Right ventricle myocardium superior (tissue), 1 donor: ENCODE data around the gene STARD10. TPM values are rescaled to one million over a fixed set of nuclear protein-coding genes. Genes with fewer than 3 reads are reported as not detected.

Source experiments
- ATAC-seq: fragments of 200-7000 bp; cut with Tn5 transposase; one replicate; pipeline ENCODE4 v1.9.1; 2020; ENCODE audit warnings: mild to moderate bottlenecking; ENCODE audit not compliant: poor library complexity
- DNase-seq: peaks from one replicate; pipeline ENCODE4 v3.0.0-alpha.2; 2020
- intact Hi-C: fragments of 100-400 bp; cut with DNase I; formaldehyde crosslinking; loops from one replicate; pipeline ENCODE4 v1.11.2; 2022
- long read RNA-seq: library from polyadenylated mRNA; unstranded; transcript quantifications from one replicate; pipeline ENCODE4 v2.0.0, GENCODE V29; 2021
- total RNA-seq: library from RNA; stranded (reverse); fragmentation: NEBNext Ultra II Directional; extraction: Animal tissue kit (Norgen Biotek cat#: 25700); gene quantifications from one replicate; pipeline ENCODE4 v1.2.1, GENCODE V29; 2021
- donor health status: DM: no; HTN: yes; CAD: no; lungs with severe emphysema.

STARD10 gene
- 117 TPM for total RNA-seq
- long read RNA-seq, transcript STARD10-220 (7 exons, 1,085 nt), result minor isoform, 14 of 241 reads
- long read RNA-seq, transcript STARD10-217 (3 exons, 506 nt), result minor isoform, 21 of 241 reads
- long read RNA-seq, transcript STARD10-210 (7 exons, 1,100 nt), result major isoform, 159 of 241 reads
- long read RNA-seq, partial matches to known transcripts, result 6 of 241 reads
- long read RNA-seq, other reads (novel, unspliced or antisense), result 38 of 241 reads

DNA sequence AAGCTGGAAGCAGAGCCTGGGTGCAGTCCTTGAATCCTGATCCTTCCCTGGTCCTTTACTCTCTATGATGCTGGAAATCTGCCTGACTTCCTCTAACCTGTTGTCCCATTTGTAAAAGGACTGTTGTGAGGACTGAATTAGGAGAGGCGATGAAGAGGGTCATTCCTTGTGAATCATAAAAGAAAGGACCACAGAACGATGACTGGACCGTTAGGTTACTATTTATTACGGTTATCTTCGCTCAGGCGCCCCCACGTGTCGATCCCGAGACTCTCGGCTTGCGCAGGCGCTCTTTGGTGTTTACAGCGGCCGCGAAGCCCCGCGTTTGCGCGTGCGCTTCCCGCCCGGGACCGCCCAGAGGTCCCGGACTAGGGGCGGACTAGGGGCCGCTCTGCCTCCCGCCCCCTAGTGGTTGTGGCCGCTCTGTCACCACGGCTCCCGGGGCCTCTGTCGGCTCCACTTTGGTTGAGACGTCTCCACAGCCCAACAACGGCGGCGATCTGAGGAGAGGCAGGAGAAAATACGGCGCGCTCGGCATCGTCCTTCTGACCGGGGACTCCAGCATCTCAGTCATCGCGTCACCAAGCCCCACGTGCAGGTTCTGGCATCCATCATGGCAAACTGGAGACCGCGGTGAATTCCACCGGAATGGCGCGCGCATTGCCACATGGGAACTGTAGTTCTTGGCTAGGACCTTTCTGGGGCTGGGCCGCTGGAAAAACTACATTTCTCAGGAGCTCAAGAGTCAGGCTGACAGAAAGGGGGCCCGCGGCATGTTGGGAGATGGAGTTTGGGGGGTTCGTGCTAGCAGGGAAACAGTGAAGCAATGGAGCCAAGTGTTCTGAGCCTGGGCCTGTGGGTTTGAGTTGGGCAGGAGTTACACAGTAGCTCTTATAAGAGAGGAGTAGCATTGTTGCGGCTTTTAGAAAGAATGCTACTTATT is at the start of gene STARD10:
Gene STARD10, minus strand, starts transcription at position 623 of the 943 bp plus-strand sequence. CDS start 12,866 bp downstream, outside the sequence.
- intact Hi-C loops, result loop anchor here (5.0 kb wide), 1 partner anchor 66 kb away; no protein-coding TSS in a partner anchor
- DNase-seq, result peak; percentile 98
- peak; percentile 97 for ATAC-seq

DNA sequence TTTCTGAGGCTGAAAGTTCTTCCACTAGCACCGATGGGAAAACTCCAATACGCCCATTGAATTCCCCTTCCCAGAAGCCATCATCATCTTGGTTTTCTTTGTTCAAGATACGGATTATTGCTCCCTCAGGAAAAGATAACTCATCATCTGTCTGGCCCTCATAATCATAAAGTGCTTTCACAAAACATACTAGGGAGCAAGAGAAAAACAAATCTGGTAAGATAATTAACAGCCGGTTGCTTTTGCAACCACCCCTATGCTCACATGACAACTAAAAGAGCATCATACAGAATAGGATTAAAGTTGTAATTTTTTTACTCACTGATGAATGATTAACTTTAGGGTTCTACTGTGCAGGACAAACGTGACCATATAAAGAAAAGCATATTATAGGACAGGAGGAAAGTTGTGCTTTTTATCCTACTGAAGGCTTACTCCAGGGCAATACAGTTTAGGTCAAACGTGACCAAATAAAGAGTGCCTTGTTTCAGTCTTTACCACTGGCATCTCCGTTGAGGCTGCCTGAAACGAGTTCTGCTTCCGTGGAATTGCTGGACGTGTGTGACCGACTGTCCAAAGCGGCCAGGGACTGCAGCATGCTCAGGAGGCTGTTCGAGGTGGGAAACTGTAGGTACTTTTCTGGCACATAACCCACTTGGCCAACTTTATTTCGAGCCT is 48.9 kb upstream of the STARD10 start:
- ATAC-seq, result peak; percentile 19
- no peak for DNase-seq
- intact Hi-C loops, result no loop called here

GRCh38 chr11:72842126-72842525 is 48.3 kb upstream of the STARD10 start:
- DNase-seq, result no peak
- intact Hi-C loops, result no loop called here
- no peak for ATAC-seq

DNA sequence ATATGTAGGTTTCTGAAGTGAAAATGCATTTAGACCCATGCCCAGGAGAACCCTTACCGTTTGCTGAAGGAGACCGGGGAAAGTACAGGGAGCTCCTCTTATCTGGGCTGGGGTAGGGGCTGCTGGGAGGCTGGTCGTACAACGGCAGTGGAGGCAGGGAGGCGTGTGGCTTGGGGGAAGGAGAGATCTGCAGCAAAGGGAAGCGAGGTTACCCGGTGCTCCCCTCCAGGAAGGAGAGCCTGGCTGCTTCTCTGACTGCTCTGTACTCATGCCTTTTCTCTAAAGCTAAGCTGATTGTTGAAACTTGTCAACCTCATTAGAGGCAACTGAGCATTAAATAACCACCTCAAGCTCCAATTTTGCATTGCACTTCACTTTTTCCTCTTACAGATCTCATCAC is 47.5 kb upstream of the STARD10 start:
- ATAC-seq, result no peak
- DNase-seq, result no peak
- intact Hi-C loops, result no loop called here

DNA sequence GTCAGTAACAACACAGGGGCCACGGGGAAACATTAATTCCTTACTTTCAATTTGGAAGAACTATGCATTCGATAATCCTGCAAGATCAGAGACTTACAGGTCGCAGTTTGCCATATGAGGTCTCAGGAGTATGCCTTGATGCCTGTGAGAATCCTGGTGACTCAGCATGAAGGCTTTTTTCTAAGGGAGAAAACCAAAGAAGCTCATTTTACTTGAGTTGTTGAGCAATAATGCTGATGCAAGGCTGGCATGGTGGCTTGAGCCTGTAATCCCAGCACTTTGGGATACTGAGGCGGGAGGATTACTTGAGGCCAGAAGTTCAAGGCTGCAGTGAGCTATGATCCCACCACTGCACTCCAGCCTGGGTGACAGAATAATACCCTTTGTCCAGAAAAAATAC is 46.9 kb upstream of the STARD10 start:
- intact Hi-C loops, result no loop called here
- no peak for ATAC-seq

DNA sequence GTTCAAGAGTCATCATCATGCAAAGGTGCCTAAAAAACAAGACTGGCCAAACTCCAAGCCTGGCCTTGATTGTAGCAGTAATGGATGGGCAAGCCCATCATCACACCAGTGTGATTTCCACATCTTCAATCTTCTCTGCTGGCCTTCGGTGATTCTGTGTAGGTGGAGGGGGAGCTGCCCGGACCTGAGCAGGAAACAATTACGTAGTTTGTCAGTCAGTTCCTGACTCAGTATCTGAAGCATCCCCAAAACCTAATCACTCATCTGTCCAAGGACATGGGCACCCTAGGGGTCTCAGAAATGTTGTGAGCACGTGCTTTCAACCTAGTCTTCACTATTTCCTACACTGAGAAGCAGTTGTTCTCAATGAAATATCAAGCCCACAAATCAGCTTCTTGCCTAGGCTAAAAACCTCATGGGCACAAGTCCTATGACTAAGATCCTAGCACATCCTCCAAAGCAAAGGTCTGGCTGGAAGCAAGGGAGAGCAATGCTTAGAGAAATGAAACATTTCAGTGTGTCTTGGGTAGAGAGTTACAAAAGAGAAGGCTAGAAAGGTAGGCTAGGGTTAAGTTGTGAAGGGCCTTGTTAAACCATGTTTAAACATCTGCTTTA is 45.0 kb upstream of the STARD10 start:
- ATAC-seq, result no peak
- DNase-seq, result no peak
- intact Hi-C loops, result no loop called here

More for the DNA sequence above, 46.9 kb upstream of the STARD10 start:
- DNase-seq, result no peak

DNA sequence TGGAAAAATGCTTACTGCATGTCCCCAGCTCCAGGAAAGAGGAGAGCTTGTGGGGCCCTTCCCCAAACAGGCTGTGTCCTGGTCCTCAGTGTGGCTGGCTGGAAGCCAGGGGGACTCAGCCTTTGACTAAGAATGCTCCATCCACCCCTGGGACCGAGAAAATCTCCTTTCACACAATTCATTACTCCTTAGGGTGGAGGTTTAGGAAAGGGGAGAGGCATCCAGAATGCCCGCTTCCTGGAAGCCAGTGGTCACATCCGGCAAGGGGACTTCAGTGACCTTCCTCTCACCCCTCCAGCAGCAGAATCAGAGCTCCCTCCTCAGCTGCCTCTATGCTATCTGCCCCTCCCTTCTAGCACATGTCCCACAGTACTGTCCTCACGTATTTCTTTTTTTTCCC is 42.3 kb upstream of the STARD10 start:
- peak; percentile 88 for DNase-seq
- ATAC-seq, result peak; percentile 16
- intact Hi-C loops, result no loop called here

GRCh38 chr11:72834905-72835304 is 41.1 kb upstream of the STARD10 start:
- no peak for DNase-seq
- ATAC-seq, result peak; percentile 40
- intact Hi-C loops, result loop anchor here (5.0 kb wide), 1 partner anchor 402 kb away; no protein-coding TSS in a partner anchor

DNA sequence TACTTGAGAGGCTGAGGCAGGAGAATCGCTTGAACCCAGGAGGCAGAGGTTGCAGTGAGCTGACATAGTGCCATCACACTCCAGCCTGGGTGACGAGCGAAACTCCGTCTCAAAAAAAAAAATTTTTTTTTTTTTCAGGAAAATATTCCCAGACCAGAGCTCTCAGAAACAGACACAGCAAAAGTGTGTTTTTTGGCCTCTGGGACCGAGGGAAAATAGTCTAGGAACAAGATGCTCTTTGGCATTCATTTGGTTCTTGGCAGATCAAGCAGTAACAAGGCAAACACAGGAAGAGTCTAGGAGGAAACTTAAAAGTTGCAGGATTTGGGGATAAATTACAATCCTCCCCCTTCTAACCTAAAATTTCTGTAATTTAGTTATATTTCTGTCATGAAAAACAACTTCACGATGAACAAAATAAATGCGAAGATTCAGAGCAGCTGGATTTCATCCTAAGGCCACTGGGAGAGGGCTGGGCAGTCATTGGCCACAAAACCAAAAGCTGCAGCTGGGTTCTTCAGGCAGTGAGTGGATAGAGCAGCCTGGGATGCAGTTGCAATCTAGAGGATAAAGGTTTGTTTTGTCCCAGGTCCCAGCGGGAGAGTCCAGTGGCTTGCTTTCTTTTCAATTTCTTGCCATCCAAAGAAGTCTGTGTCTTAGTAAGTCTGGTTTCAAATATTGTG is 40.1 kb upstream of the STARD10 start:
- peak; percentile 47 for ATAC-seq
- no peak for DNase-seq
- intact Hi-C loops, result loop anchor here (5.0 kb wide), 1 partner anchor 403 kb away; no protein-coding TSS in a partner anchor

DNA sequence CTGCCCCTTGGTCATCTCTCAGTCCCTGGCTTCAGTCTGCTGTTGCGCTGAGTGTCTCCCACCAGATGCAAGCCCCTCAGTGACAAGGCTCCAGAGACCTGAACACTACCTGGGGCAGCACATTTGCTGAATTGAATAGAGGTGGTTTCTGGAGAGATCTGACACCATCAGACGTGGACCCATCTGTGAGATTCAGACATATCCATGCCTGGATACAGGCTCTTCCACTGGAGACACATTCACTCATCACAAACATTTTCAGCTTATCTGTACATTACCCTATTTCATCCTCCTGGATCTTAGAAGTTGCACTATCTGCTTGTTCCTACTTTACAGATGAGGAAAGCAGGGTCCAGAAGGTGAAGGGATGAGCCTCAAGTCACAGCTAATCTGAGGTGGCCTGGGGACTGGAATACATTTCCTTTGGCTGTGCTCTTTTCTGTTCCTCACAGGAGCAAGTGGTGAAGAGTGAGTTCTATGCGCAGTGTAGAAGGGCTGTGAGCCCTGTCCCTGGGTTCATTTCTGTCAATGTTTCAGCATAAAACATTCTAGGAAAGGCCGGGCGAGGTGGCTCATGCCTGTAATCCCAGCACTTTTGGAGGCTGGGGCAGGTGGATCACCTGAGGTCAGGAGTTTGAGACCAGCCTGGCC is 39.4 kb upstream of the STARD10 start:
- ATAC-seq, result no peak
- intact Hi-C loops, result loop anchor here (5.0 kb wide), 1 partner anchor 404 kb away; no protein-coding TSS in a partner anchor
- DNase-seq, result no peak

DNA sequence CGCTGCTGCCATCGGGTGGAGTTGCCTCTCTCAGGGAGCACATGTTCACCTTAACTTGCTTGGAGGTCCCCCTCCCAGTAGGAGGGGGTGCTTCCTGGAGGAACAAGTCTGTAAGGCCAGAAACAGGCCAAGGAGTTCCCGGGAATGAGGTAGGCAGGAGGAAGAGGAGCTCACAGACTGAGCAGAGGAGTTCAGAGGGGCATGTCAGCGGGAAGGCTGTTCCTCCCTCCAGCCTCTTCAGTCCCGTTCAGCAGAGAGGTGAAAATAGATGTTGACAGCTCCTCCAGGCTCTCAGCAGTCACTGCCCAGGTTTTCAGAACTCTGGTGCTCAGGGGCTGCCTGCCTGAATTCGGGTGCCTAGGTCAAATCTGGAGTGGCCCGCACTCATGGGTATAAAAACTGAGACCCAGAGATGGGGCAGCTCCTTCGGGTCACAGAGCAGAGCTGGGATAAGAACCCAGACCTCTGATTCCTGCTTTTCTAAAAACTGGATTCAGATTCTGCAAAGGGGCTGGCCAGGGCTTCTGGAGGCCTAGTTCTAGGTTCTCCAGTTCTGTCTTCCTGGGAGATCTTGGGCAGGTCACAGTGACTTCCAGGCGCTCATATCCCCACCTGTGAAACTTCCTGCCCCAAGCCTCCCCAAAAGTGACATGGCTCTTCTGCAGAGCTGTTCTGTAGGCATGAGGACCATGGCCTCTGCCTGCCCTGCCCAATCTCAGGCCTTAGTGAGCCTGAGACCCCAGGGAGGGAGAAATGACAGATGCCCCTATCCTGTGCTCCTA is 38.6 kb upstream of the STARD10 start:
- intact Hi-C loops, result loop anchor here (5.0 kb wide), 1 partner anchor 405 kb away; no protein-coding TSS in a partner anchor
- ATAC-seq (peak; percentile 14), DNase-seq (no peak)

DNA sequence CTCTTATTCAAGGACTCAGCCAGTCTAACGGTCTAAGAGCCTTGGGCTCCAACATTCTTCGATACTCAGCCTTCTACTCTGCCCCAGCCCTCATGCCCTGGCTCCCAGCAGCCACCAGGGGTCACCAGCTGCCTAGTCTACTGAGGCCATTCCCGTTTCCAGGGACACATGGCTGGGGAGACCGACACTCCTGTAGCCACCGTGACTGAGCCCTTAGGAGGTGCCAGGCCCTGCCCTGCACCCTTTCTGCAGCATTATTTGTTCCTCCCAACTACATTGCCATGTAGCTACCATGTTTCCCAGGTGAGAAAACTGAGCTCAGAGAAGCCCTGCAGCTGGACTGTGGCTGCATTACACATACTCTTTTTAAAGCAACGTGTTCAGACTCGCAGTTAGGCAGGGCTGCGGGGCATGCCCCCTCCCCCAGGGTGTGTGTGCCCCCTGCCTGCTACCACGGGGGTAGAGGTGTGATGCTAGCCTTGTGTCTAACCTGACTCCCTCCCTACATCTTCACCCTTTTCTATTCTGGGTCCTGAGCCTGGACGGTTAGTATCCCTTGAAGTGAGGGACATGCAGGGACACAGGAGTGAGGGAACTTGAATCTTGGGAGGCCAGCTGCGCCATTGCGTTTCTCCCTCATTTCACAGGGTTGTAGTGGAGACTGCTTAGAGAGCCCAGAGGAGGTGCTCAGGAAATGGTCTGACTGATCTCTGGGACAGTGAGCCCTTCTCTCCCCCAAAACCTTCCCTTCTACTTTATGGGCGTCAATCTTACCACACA is 37.9 kb upstream of the STARD10 start:
- intact Hi-C loops, result loop anchor here (2.0 to 5.0 kb wide), 2 partner anchors 347 to 406 kb away; no protein-coding TSS in a partner anchor
- peak; percentile 80 for ATAC-seq
- peak; percentile 90 for DNase-seq

DNA sequence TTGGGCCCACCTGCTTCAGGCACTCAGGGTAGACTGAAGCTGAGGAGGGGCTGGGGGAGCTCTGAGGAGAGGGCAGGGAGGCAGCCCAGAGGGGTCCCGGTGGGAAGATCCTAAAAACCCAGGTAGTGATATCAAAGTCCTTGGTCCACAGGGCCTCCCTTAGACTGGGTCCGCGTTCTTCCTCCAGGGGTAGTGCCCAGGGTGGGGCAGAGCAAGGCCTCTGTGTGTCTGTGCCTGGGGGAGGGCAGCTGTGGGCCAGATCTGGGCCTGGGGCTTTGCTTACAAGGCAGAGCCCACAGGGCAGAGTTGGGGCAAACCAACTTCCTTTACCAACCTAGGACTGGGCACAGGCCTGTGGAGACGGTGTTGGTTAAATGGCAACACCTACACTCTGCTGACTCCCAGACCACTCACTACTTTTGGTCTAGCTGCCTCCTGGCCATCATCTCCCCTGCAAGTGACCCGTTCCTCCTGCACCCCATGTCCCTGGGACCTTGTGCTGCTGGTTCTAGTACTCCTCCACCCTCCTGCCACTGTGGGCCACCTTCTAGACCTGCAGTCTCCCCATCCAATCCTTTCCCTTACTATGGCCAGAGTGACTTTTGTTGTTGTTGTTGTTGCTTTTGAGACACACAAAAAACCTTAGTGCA is 36.2 kb upstream of the STARD10 start:
- no peak for ATAC-seq
- no peak for DNase-seq
- intact Hi-C loops, result loop anchor here (2.0 to 5.0 kb wide), 2 partner anchors 349 to 407 kb away; no protein-coding TSS in a partner anchor

DNA sequence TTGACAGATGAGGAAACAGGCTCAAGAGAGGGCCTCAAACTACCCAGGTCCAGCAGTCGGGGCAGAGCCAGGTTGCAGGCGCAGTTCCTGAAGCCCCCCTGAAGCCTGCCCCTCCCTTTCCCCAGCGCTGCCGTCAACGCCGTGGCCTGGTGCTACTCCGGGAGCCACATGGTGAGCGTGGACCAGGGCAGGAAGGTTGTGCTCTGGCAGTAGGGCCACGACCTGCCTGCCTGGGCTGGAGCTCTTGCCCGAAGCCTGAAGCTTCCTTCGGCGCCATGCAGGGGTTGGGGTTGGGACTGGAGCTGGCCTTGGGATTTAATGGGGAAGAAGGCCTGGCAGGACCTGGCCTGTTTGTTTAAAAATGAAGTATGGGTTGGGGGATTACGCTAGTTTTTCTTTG is 35.3 kb upstream of the STARD10 start:
- no peak for DNase-seq
- intact Hi-C loops, result no loop called here
- ATAC-seq, result no peak

- DNase-seq (no peak), ATAC-seq (no peak)
- intact Hi-C loops, result no loop called here
Measured at GRCh38 chr11:72828692-72829101, 34.9 kb upstream of the STARD10 start.
